ENCODE data around the gene OXNAD1.

OXNAD1 gene

DNA sequence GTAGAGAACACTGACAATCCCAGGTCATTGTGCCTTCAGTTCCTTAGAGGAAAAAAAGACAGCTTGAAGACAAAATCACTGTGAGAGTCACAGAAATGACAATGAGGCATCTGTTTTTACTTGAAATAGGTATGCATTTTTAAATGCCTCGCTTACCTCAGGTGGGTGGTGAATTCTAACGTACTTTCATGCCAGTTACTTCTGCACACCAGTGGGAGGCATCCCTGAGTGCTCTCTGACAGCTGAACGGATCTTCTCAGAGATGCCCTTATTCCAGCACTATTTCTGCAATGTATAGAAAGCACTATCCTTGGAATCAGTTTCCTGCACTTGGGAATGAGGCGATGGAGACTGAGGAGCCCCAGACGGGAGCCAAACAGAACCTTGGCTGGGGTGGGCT, 16.5 kb upstream of the OXNAD1 start:
- H3K4me3 ChIP-seq (ENCODE audit: low read depth, low read length) = no peak overlapping the region
- no peaks in the 10 kb centered on the region for H3K27me3 ChIP-seq (replicated peaks)
- no peaks in the 10 kb centered on the region for H3K36me3 ChIP-seq (replicated peaks)
- in situ Hi-C loops (cut with HindIII; ENCODE audit: low pct_ligation_motif_present, low sequenced_read_pairs) = no loop called here
- no peak for DNase-seq
- no peak overlapping the region for H3K27ac ChIP-seq
- TF ChIP-seq, protein P1, sequence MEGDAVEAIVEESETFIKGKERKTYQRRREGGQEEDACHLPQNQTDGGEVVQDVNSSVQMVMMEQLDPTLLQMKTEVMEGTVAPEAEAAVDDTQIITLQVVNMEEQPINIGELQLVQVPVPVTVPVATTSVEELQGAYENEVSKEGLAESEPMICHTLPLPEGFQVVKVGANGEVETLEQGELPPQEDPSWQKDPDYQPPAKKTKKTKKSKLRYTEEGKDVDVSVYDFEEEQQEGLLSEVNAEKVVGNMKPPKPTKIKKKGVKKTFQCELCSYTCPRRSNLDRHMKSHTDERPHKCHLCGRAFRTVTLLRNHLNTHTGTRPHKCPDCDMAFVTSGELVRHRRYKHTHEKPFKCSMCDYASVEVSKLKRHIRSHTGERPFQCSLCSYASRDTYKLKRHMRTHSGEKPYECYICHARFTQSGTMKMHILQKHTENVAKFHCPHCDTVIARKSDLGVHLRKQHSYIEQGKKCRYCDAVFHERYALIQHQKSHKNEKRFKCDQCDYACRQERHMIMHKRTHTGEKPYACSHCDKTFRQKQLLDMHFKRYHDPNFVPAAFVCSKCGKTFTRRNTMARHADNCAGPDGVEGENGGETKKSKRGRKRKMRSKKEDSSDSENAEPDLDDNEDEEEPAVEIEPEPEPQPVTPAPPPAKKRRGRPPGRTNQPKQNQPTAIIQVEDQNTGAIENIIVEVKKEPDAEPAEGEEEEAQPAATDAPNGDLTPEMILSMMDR (IDR thresholded peaks at IDR 0.05; ENCODE audit: low read depth, low read length, missing control alignments) = no peak

DNA sequence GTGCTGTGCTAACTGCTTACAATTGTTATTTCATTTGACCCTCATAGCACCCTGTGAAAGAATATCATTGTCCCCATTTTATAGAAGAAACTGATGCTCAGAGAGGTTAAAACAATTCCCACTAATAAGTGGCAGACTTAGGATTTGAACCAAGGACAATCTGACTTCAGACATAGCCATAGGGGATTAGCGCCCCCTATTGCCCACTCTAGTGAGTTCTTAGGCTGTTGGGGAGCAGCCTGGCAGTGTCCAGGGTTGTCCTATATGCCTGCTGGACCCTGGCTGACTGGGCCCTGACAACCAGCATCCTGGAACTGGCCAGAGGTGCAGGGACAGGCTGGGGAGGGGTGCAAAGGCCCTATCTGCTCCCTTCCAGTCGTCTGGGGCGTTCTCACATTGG, 15.7 kb upstream of the OXNAD1 start:
- TF ChIP-seq, protein P1 (IDR thresholded peaks at IDR 0.05; ENCODE audit: low read depth, low read length, missing control alignments) = peak; percentile 75
- DNase-seq = peak; percentile 36
- Histone ChIP-seq H3K36me3 (replicated peaks) (no peaks in the 10 kb centered on the region), H3K27ac (no peak overlapping the region), H3K27me3 (replicated peaks) (no peaks in the 10 kb centered on the region), H3K4me3 (ENCODE audit: low read depth, low read length) (no peak overlapping the region)
- in situ Hi-C loops (cut with HindIII; ENCODE audit: low pct_ligation_motif_present, low sequenced_read_pairs) = no loop called here

DNA sequence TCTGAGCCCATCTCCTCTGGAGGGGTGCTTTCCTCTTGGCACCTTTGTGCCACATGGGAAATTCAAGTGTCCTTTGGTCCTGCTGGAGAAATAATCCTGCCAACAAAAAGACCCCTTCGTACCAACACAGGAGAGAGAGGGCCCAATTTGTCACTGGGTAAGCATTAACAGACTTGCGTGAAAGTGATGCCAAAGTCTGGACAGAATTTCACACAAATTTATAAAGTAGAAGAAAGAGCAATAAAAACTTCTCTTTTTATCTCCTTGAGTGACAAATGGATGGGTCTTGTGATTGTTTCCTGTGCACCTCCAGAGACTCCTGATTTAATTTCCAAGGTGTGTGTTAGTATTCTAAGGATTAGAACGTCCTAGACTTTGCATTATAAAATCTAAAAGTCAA, 15.1 kb upstream of the OXNAD1 start:
- Histone ChIP-seq H3K27me3 (replicated peaks) (no peaks in the 10 kb centered on the region), H3K4me3 (ENCODE audit: low read depth, low read length) (no peak overlapping the region), H3K36me3 (replicated peaks) (no peaks in the 10 kb centered on the region), H3K27ac (no peak overlapping the region)
- TF ChIP-seq, protein P1 (IDR thresholded peaks at IDR 0.05; ENCODE audit: low read depth, low read length, missing control alignments) = no peak
- DNase-seq = no peak
- in situ Hi-C loops (cut with HindIII; ENCODE audit: low pct_ligation_motif_present, low sequenced_read_pairs) = no loop called here

DNA sequence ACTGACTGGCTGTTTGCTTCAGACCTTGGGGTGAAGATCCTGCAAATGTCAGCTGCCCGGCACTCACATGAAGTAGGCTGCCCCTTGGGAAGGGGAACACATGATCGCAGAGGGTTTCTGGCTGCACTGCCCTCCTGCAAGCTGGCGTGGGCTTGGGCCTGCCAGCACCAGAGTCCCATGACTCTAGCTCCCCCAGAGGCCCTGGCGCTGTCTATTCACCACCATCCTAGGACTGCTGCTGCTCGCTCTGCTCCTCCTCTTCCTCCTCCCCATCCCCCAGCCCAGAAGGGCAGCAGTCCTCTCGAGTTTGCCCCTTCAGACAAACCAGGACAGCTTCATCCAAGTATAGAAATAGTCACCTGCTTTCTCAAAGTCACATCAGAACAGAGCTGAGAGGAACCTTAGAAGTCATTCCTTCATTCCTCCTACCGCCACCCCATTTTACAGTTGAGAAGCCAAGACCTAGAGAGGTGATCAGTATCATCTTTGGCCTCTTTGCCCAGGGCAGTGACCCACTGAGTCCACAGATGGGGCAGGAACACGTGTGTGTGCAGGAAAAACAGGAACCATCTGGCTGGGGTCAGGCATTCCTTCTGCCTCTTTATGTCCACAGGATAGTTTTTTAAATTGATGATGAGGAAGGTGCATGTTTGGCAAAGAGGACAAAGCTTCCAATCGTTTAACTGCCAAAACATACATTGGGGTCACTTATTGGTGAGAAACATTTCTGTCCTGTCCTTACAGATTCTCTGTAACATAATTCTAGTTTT, 13.5 kb upstream of the OXNAD1 start:
- Histone ChIP-seq H3K27me3 (replicated peaks) (no peaks in the 10 kb centered on the region), H3K27ac (no peak overlapping the region), H3K4me3 (ENCODE audit: low read depth, low read length) (no peak overlapping the region), H3K36me3 (replicated peaks) (no peaks in the 10 kb centered on the region)
- in situ Hi-C loops (cut with HindIII; ENCODE audit: low pct_ligation_motif_present, low sequenced_read_pairs) = no loop called here
- TF ChIP-seq, protein P1 (IDR thresholded peaks at IDR 0.05; ENCODE audit: low read depth, low read length, missing control alignments) = no peak
- no peak for DNase-seq

DNA sequence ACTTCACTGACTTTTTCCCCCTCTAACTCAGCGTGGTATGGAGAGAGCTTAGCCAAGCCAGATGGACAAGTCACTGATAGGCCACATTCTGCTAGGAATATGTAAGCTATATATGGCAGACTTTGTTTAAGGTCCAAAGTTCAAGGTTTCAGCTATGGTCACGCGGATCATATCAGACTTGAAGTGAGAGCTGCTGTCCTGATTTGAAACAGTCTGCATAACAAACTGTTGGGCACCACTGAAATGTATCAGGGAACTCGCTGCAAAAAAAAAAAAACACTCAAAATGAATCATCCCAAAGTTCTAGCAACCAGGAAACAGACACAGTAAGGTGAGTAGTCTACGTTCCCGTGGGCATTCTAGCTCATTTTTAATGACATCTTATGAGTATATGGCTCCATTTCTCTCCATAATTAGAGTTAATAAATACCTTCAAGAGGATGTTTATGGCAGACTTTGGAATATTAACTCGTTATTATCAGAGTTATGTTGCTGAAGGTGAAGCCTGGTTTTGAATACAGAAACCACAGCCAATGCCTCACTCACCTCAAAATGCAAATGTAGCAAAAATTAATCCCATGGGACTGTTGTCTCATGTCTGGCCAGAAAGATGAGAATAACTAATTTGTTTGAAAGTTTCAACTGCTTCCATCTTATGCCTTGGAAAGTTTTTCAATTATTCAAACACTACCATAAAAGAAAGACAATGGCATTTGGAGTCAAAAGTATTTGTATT, 12.6 kb upstream of the OXNAD1 start:
- H3K4me3 ChIP-seq (ENCODE audit: low read depth, low read length) = no peak overlapping the region
- no peak overlapping the region for H3K27ac ChIP-seq
- no peaks in the 10 kb centered on the region for H3K36me3 ChIP-seq (replicated peaks)
- in situ Hi-C loops (cut with HindIII; ENCODE audit: low pct_ligation_motif_present, low sequenced_read_pairs) = no loop called here
- TF ChIP-seq, protein P1 (IDR thresholded peaks at IDR 0.05; ENCODE audit: low read depth, low read length, missing control alignments) = no peak
- H3K27me3 ChIP-seq (replicated peaks) = no peaks in the 10 kb centered on the region
- no peak for DNase-seq
